Stomach (tissue), 4 donors: ENCODE measurements around the gene GLRA1.

Experiments used
- CTCF ChIP-seq, 7 experiments: fragments of 450-650 bp in 4 of 7; fragments of 200-600 bp in 3 of 7; sonication (generic) in 3 of 7; IDR thresholded peaks; one replicate each; pipeline ENCODE4 v1.5.1; 2016 to 2019; ENCODE audit warnings: antibody characterized with exemption in 7 of 7, control low read depth in 2 of 7, mild to moderate bottlenecking in 1 of 7
- EP300 ChIP-seq: sonication (generic); formaldehyde crosslinking; IDR thresholded peaks from one replicate; pipeline ENCODE4 v1.6.1; 2017; ENCODE audit warnings: antibody characterized with exemption
- POLR2A ChIP-seq, 4 donors: fragments of 450-650 bp; IDR thresholded peaks; one replicate each; pipeline ENCODE4 v1.6.1; 2016; ENCODE audit warnings: antibody characterized with exemption in 4 of 4, control low read depth in 2 of 4, mild to moderate bottlenecking in 1 of 4, moderate library complexity in 1 of 4
- POLR2AphosphoS5 ChIP-seq, 3 donors: sonication (generic); formaldehyde crosslinking; IDR thresholded peaks; one replicate each; pipeline ENCODE4 v1.6.1; 2016; ENCODE audit warnings: antibody characterized with exemption in 3 of 3

- no peak for TF ChIP-seq POLR2A (IDR thresholded peaks at IDR 0.05)
- no peak for TF ChIP-seq CTCF (IDR thresholded peaks at IDR 0.05)
- no peak for TF ChIP-seq EP300
- no peak for TF ChIP-seq POLR2AphosphoS5 (IDR thresholded peaks at IDR 0.05)
Measured at GRCh38 chr5:151855701-151856100, 69.0 kb downstream of the GLRA1 start.
